Measurements from ENCODE around the gene CACNA1I. TPM values are rescaled to one million over a fixed set of nuclear protein-coding genes. Genes with fewer than 3 reads are reported as not detected.

Gene CACNA1I
- total and polyA plus RNA-seq, 7 donors = under 0.01 to 0.95 (median 0.15) TPM; not detected in 3

DNA sequence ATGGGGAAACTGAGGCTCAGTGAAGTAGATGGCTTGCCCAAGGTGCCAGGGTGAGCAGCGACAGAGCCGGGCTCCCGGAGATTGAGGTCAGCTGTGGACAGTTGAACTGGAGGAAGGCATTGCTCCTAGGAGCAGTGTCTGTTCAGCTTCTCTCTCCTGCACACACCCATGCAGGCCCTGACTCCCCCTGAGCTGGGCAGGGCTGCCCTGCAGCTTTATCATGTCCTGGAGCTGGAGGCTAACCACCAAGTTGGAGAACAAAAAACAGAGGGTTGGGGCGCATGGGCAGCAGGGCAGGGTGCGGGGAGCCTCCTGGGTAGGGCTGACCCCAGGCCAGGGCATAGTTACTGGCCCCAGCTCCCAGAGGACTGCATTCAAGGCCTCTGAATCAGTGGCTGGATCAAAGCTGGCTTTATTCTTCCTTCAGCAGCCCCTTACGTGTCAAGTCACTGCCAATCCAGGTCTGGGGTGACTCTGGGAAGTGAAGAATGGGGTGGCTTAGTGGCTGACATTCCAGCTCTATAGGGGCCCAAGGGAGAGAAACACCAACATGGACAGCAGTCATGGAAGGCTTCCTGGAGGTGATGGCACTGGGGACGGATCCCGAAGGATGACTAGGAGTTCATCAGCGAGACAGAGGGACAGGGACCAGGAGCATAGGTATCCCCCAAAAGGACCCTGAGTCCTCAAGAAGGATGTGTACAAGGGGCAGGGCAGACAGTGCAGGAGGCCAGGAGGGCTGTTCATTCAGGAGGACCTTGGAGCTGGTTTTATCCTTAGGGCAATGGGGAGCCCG lies 83.8 kb downstream of the CACNA1I start:
- H3K27me3 ChIP-seq = peaks cover 0 to 68% (median 40%) of the 10 kb centered on the region in 3 donors
- H3K4me3 ChIP-seq = no peak overlapping the region
- DNase-seq = no peak
- H3K27ac ChIP-seq = no peak overlapping the region
- 93% methylated on average over 10 of the region's 10 CpGs for WGBS, 2 donors
- intact Hi-C loops (cut with DNase I) = no loop called here
- peaks cover 0 to 6% (median 0%) of the 10 kb centered on the region in 4 donors for H3K4me1 ChIP-seq
- no peaks in the 10 kb centered on the region for H3K9me3 ChIP-seq
- TF ChIP-seq EP300 (IDR thresholded peaks at IDR 0.05) (no peak), POLR2A (IDR thresholded peaks at IDR 0.05) (no peak)
- TF ChIP-seq, protein P1, sequence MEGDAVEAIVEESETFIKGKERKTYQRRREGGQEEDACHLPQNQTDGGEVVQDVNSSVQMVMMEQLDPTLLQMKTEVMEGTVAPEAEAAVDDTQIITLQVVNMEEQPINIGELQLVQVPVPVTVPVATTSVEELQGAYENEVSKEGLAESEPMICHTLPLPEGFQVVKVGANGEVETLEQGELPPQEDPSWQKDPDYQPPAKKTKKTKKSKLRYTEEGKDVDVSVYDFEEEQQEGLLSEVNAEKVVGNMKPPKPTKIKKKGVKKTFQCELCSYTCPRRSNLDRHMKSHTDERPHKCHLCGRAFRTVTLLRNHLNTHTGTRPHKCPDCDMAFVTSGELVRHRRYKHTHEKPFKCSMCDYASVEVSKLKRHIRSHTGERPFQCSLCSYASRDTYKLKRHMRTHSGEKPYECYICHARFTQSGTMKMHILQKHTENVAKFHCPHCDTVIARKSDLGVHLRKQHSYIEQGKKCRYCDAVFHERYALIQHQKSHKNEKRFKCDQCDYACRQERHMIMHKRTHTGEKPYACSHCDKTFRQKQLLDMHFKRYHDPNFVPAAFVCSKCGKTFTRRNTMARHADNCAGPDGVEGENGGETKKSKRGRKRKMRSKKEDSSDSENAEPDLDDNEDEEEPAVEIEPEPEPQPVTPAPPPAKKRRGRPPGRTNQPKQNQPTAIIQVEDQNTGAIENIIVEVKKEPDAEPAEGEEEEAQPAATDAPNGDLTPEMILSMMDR (IDR thresholded peaks at IDR 0.05) = no peak
- H3K36me3 ChIP-seq = no peaks in the 10 kb centered on the region

DNA sequence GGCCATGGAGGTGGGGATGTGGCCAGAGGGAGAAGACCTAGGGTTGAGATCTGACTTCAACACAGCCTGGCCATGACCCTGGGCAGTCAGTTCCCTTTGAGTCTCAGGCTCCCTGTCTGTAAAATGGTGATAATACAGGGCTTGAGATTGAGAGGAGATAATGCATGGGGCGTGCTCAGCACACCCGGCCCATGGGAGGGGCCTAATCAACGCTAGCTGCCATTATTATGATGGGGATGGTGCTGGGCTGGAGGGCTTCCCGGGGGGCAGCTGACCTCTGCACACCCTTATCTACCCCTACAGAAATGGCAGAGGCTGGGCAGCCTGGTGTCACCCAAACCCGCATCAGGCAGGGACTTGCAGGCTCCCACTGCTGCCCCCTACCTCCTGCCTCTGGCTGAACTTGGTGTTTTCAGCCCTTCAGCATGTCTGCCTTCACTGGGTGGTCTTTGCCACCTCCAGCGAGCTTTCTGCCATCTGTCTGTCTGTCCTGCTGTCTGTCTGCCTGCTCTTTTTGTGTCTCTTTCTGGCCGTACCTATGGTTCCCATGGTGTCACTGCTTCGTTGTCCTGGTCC lies 84.5 kb downstream of the CACNA1I start:
- 46 to 66% methylated on average over 8 of the region's 8 CpGs for WGBS, 2 donors
- peaks cover 0 to 6% (median 0%) of the 10 kb centered on the region in 4 donors for H3K4me1 ChIP-seq
- no peak overlapping the region for H3K27ac ChIP-seq
- H3K4me3 ChIP-seq = no peak overlapping the region
- no peak for TF ChIP-seq POLR2AphosphoS5 (IDR thresholded peaks at IDR 0.05)
- no peak for TF ChIP-seq EP300 (IDR thresholded peaks at IDR 0.05)
- TF ChIP-seq, protein P1 (IDR thresholded peaks at IDR 0.05) = no peak
- TF ChIP-seq POLR2A (IDR thresholded peaks at IDR 0.05) = no peak
- peaks cover 0 to 75% (median 47%) of the 10 kb centered on the region in 3 donors for H3K27me3 ChIP-seq
- no peaks in the 10 kb centered on the region for H3K9me3 ChIP-seq
- H3K36me3 ChIP-seq = no peaks in the 10 kb centered on the region
- intact Hi-C loops (cut with DNase I) = no loop called here
- no peak for DNase-seq

DNA sequence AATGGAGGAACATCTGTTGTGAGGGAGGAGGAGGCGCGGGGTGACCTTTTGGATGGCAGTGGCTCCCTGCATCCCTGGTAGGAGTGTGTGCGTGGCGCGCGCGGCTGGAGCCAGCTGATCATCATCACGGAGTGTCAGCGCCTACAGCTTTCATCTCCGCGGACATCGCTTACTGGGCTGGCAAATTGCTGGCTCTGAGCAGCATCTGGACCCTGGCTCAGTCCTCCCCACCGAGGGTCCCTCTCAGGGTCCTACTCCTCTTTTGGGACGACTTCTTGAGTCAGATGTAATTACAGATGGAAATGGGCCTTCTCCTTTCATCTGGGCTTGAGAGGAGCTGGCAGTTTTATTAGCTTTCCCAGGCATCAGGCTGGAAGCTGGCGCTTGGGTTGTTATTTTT lies 85.3 kb downstream of the CACNA1I start:
- H3K9me3 ChIP-seq = no peaks in the 10 kb centered on the region
- no peak overlapping the region for H3K4me3 ChIP-seq
- no peak for TF ChIP-seq POLR2AphosphoS5 (IDR thresholded peaks at IDR 0.05)
- H3K27me3 ChIP-seq = peaks cover 0 to 79% (median 55%) of the 10 kb centered on the region in 3 donors
- intact Hi-C loops (cut with DNase I) = no loop called here
- no peak overlapping the region for H3K27ac ChIP-seq
- no peaks in the 10 kb centered on the region for H3K36me3 ChIP-seq
- 50 to 58% methylated on average over 15 of the region's 15 CpGs for WGBS, 2 donors
- peaks cover 0 to 6% (median 0%) of the 10 kb centered on the region in 4 donors for H3K4me1 ChIP-seq
- no peak for DNase-seq

DNA sequence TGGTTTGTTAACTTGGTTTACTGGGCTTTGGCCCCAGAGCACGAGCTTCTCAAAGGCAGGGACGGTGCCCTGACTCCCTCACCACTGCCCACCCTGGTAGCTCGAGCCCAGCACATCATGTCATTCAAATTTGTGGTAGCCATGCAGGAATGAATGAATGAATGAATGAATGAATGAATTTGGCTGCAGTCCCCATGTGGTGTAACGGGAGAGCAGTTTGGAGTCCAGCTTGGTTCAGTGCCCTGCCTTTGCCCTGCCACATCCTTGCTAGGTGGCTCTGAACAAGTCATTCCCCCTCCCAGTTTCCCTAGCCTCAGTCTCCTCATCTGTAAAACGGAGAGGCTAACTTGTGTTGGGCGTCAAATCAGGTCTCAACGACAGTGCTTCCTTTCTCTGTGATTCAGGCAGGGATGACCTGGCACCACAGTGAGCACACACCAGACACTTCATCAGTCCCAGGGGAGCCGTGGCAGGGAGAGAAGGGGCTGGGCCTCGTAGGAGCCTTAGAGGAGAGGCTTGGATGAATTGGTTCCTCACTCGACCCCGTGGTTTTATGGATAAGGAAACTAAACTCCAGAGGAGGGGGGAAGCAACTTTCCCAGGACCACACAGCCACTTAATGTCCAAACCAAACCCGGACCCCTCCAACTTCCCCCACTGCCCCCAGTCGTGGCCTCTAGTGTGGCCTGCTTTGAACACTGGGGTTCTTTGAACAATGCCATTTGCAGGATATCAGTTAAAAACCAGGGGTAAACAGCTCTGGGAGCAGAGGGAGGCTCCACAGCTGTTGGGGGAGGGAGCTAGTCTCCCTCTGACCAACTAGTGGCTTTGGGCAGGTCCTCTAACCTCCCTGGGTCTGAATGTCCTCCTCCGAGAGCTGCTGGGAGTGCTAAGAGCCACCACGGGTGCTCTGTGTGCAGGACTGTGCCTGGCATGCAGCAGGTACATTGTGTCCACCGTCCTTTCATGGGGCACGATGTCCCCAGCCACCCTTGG lies 86.2 kb downstream of the CACNA1I start:
- peaks cover 0 to 6% (median 1%) of the 10 kb centered on the region in 4 donors for H3K4me1 ChIP-seq
- H3K27me3 ChIP-seq = peaks cover 5 to 80% (median 64%) of the 10 kb centered on the region in 3 donors
- no peaks in the 10 kb centered on the region for H3K9me3 ChIP-seq
- DNase-seq = no peak
- intact Hi-C loops (cut with DNase I) = no loop called here
- H3K36me3 ChIP-seq = no peaks in the 10 kb centered on the region
- 49 to 58% methylated on average over 17 of the region's 17 CpGs for WGBS, 2 donors
- TF ChIP-seq, protein P1 (IDR thresholded peaks at IDR 0.05) = no peak
- TF ChIP-seq POLR2AphosphoS5 (IDR thresholded peaks at IDR 0.05) (no peak), EP300 (IDR thresholded peaks at IDR 0.05) (no peak), POLR2A (IDR thresholded peaks at IDR 0.05) (no peak)
- no peak overlapping the region for H3K27ac ChIP-seq
- no peak overlapping the region for H3K4me3 ChIP-seq

Data from sigmoid colon (tissue), 7 donors.